Neural cell (in vitro differentiated cells): ENCODE results near the gene QSOX2.

Experiments used
- CTCF ChIP-seq: fragments of 450-650 bp; IDR thresholded peaks from 2 replicates; pipeline ENCODE4 v1.5.1; 2014; ENCODE audit warnings: antibody characterized with exemption, mild to moderate bottlenecking, moderate library complexity; ENCODE audit not compliant: poor library complexity, severe bottlenecking
- POLR2AphosphoS5 ChIP-seq: IDR thresholded peaks from 2 replicates; pipeline ENCODE4 v1.6.1; 2012
- REST ChIP-seq: IDR thresholded peaks from 2 replicates; pipeline ENCODE4 v1.6.1; 2012; ENCODE audit warnings: borderline replicate concordance

DNA sequence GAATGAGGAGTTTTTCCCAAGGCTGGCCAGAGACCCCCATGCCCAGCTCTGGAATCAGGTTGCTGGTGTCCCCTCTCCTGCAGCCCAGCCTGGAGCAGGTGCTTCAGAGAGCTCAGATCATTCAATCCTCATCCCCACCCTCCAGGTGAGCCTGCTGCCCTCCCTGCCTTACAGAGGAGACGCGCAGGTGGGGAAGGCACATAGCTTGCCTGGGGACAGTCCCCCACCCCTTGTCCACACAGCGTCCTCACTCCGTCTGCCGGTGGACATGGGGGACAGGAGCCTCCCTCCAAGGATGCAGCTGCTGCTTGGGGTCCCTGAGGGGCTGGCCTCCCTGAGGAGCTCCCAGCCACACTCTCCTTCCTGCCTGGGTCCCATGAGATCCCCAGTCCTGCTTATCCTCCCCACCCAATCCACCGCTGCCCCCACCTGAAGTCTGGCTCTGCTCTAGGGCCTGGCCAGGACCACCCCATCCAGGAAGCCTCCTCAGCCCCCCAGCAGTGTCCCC is 17.1 kb upstream of the QSOX2 start:
- no peak for TF ChIP-seq CTCF
- no peak for TF ChIP-seq POLR2AphosphoS5
- TF ChIP-seq REST = no peak
